HTERT RPE-1 (cell line): ENCODE data around the gene TMPRSS11B.
"Not testable (repeated sequence)": the region's sequence is repeated elsewhere in the genome, so short reads cannot be mapped to it uniquely, and the experiment has no call there.

Experiments used
- in situ Hi-C: fragments of 300-500 bp; cut with MboI; formaldehyde crosslinking; loops from 4 replicates; pipeline ENCODE4 v1.14.3; 2020; ENCODE audit warnings: low sequenced_read_pairs

TMPRSS11B gene

GRCh38 chr4:68245594-68245993, at the start of gene TMPRSS11B:
TMPRSS11B (minus strand) TSS chr4:68245694; CDS start chr4:68245558, 136 bp downstream.
- in situ Hi-C loops = no loop called here

GRCh38 chr4:68291256-68291655, 45.8 kb upstream of the TMPRSS11B start:
- in situ Hi-C loops = no loop called here

GRCh38 chr4:68288393-68288740, 42.9 kb upstream of the TMPRSS11B start:
- in situ Hi-C loops = no loop called here

- in situ Hi-C loops = no loop called here
Observed at GRCh38 chr4:68287704-68288392, 42.4 kb upstream of the TMPRSS11B start.

- in situ Hi-C loops = no loop called here
Observed at GRCh38 chr4:68283714-68284113, 38.2 kb upstream of the TMPRSS11B start.

- in situ Hi-C loops = no loop called here
Observed at GRCh38 chr4:68283095-68283494, 37.6 kb upstream of the TMPRSS11B start.

- in situ Hi-C loops = not testable (repeated sequence)
Observed at GRCh38 chr4:68281796-68282740, 36.6 kb upstream of the TMPRSS11B start.

- in situ Hi-C loops = no loop called here
Observed at GRCh38 chr4:68278029-68278428, 32.5 kb upstream of the TMPRSS11B start.

- in situ Hi-C loops = no loop called here
Observed at GRCh38 chr4:68277627-68278026, 32.1 kb upstream of the TMPRSS11B start.

- in situ Hi-C loops = no loop called here
Observed at GRCh38 chr4:68272860-68273259, 27.4 kb upstream of the TMPRSS11B start.

GRCh38 chr4:68272380-68272779, 26.9 kb upstream of the TMPRSS11B start:
- in situ Hi-C loops = no loop called here

GRCh38 chr4:68271851-68272357, 26.4 kb upstream of the TMPRSS11B start:
- in situ Hi-C loops = no loop called here

- in situ Hi-C loops = no loop called here
Observed at GRCh38 chr4:68267433-68267944, 22.0 kb upstream of the TMPRSS11B start.

- in situ Hi-C loops = no loop called here
Observed at GRCh38 chr4:68264875-68265565, 19.5 kb upstream of the TMPRSS11B start.

- in situ Hi-C loops = no loop called here
Observed at GRCh38 chr4:68259191-68259590, 13.7 kb upstream of the TMPRSS11B start.

GRCh38 chr4:68257719-68258118, 12.2 kb upstream of the TMPRSS11B start:
- in situ Hi-C loops = no loop called here

- in situ Hi-C loops = no loop called here
Observed at GRCh38 chr4:68256284-68256683, 10.8 kb upstream of the TMPRSS11B start.

GRCh38 chr4:68250151-68250930, 4.8 kb upstream of the TMPRSS11B start:
- in situ Hi-C loops = no loop called here

- in situ Hi-C loops = no loop called here
Observed at GRCh38 chr4:68249434-68249833, 3.9 kb upstream of the TMPRSS11B start.

GRCh38 chr4:68240620-68241019, 4.9 kb downstream of the TMPRSS11B start:
- in situ Hi-C loops = no loop called here
